ENCODE results near the gene AGBL3. TPM values are rescaled to one million over a fixed set of nuclear protein-coding genes. Genes with fewer than 3 reads are reported as not detected.

The AGBL3 gene
- total and polyA plus RNA-seq, 9 donors = 2.0 to 8.1 (median 4.2) TPM

GRCh38 chr7:135102372-135102771 lies 116.1 kb downstream of the AGBL3 start:
- Histone ChIP-seq H3K27ac (no peak overlapping the region), H3K27me3 (no peaks in the 10 kb centered on the region), H3K9me3 (no peaks in the 10 kb centered on the region), H3K36me3 (no peaks in the 10 kb centered on the region), H3K4me1 (ENCODE audit: insufficient read depth) (no peaks in the 10 kb centered on the region), H3K4me3 (no peak overlapping the region)
- intact Hi-C loops (cut with DNase I) = no loop called here
- TF ChIP-seq, protein P1, sequence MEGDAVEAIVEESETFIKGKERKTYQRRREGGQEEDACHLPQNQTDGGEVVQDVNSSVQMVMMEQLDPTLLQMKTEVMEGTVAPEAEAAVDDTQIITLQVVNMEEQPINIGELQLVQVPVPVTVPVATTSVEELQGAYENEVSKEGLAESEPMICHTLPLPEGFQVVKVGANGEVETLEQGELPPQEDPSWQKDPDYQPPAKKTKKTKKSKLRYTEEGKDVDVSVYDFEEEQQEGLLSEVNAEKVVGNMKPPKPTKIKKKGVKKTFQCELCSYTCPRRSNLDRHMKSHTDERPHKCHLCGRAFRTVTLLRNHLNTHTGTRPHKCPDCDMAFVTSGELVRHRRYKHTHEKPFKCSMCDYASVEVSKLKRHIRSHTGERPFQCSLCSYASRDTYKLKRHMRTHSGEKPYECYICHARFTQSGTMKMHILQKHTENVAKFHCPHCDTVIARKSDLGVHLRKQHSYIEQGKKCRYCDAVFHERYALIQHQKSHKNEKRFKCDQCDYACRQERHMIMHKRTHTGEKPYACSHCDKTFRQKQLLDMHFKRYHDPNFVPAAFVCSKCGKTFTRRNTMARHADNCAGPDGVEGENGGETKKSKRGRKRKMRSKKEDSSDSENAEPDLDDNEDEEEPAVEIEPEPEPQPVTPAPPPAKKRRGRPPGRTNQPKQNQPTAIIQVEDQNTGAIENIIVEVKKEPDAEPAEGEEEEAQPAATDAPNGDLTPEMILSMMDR (IDR thresholded peaks at IDR 0.05) = no peak
- no peak for TF ChIP-seq EP300 (IDR thresholded peaks at IDR 0.05)
- no peak for TF ChIP-seq POLR2A (IDR thresholded peaks at IDR 0.05)
- DNase-seq = no peak

GRCh38 chr7:135109562-135109961 lies 123.3 kb downstream of the AGBL3 start:
- TF ChIP-seq EP300 (IDR thresholded peaks at IDR 0.05) (no peak), POLR2A (IDR thresholded peaks at IDR 0.05) (no peak)
- TF ChIP-seq, protein P1 (IDR thresholded peaks at IDR 0.05) = no peak
- no peaks in the 10 kb centered on the region for H3K4me1 ChIP-seq (ENCODE audit: insufficient read depth)
- WGBS, 3 donors = 90 to 98% (median 91%) methylated on average over 4 of the region's 4 CpGs
- no peak for DNase-seq
- intact Hi-C loops (cut with DNase I) = no loop called here
- H3K9me3 ChIP-seq = no peaks in the 10 kb centered on the region
- H3K4me3 ChIP-seq = no peak overlapping the region
- no peaks in the 10 kb centered on the region for H3K36me3 ChIP-seq
- no peak overlapping the region for H3K27ac ChIP-seq
- no peaks in the 10 kb centered on the region for H3K27me3 ChIP-seq

- 90 to 97% (median 90%) methylated on average over 1 of the region's 1 CpG for WGBS, 3 donors
- TF ChIP-seq, protein P1 (IDR thresholded peaks at IDR 0.05) = no peak
- no peak for TF ChIP-seq POLR2A (IDR thresholded peaks at IDR 0.05)
- no peak for TF ChIP-seq EP300 (IDR thresholded peaks at IDR 0.05)
- no peaks in the 10 kb centered on the region for H3K4me1 ChIP-seq (ENCODE audit: insufficient read depth)
- no peaks in the 10 kb centered on the region for H3K36me3 ChIP-seq
- no peak for DNase-seq
- H3K9me3 ChIP-seq = no peaks in the 10 kb centered on the region
- intact Hi-C loops (cut with DNase I) = no loop called here
- H3K4me3 ChIP-seq = no peak overlapping the region
- no peaks in the 10 kb centered on the region for H3K27me3 ChIP-seq
- no peak overlapping the region for H3K27ac ChIP-seq
These were observed 123.7 kb downstream of the AGBL3 start for GRCh38 chr7:135109976-135110375.

- no peak for DNase-seq
- intact Hi-C loops (cut with DNase I) = no loop called here
- Histone ChIP-seq H3K27me3 (no peaks in the 10 kb centered on the region), H3K4me1 (ENCODE audit: insufficient read depth) (no peaks in the 10 kb centered on the region), H3K9me3 (no peaks in the 10 kb centered on the region), H3K4me3 (no peak overlapping the region), H3K27ac (no peak overlapping the region), H3K36me3 (no peaks in the 10 kb centered on the region)
- TF ChIP-seq, protein P1 (IDR thresholded peaks at IDR 0.05) = no peak
- TF ChIP-seq EP300 (IDR thresholded peaks at IDR 0.05) = no peak
- no peak for TF ChIP-seq POLR2A (IDR thresholded peaks at IDR 0.05)
- 57 to 73% (median 59%) methylated on average over 2 of the region's 2 CpGs for WGBS, 3 donors
These were observed 125.1 kb downstream of the AGBL3 start for GRCh38 chr7:135111379-135111778.

DNA sequence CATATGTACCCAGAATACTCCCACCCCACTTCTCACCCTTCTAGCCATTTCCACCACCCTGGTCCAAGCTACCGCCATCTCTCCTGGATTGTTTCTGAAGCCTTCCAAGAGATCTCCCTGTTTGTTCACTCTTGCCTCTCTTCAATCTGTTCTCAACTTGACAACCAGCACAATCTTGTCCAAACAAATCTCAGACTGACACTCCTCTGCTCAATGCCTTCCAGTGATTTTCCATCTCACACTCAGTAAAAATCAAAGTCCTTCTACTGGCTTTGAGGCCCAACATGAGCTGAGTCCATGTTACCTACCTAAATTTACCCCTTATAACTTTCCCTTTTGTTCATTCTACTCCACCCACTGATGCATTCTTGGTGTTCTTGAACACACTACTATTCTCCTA lies 128.3 kb downstream of the AGBL3 start:
- WGBS, 3 donors = 98 to 100% (median 100%) methylated on average over 1 of the region's 1 CpG
- TF ChIP-seq, protein P1 (IDR thresholded peaks at IDR 0.05) = no peak
- TF ChIP-seq EP300 (IDR thresholded peaks at IDR 0.05) = no peak
- TF ChIP-seq POLR2A (IDR thresholded peaks at IDR 0.05) = no peak
- no peak for DNase-seq
- Histone ChIP-seq H3K4me3 (no peak overlapping the region), H3K27me3 (no peaks in the 10 kb centered on the region), H3K27ac (no peak overlapping the region), H3K4me1 (ENCODE audit: insufficient read depth) (no peaks in the 10 kb centered on the region), H3K9me3 (no peaks in the 10 kb centered on the region), H3K36me3 (no peaks in the 10 kb centered on the region)
- intact Hi-C loops (cut with DNase I) = no loop called here

Data from ovary (tissue), 9 donors.